Ovary (tissue), 9 donors: ENCODE results near the gene PROB1. TPM values are rescaled to one million over a fixed set of nuclear protein-coding genes. Genes with fewer than 3 reads are reported as not detected.

ENCODE experiments used
- DNase-seq, 5 donors: peaks; one replicate each; pipeline ENCODE4 v3.0.0-alpha.2; 2019 to 2020
- H3K27ac ChIP-seq, 2 donors: fragments of 200-600 bp; one replicate each; pipeline versions ENCODE4 v1.5.1 to v1.8.0; 2019 to 2022
- H3K27me3 ChIP-seq: fragments of 200-600 bp; one replicate; pipeline ENCODE4 v1.8.0; 2022
- H3K36me3 ChIP-seq: fragments of 200-600 bp; sonication (generic); one replicate; pipeline ENCODE4 v1.5.1; 2019
- H3K4me1 ChIP-seq: one replicate; pipeline ENCODE4 v1.8.1; 2013; ENCODE audit warnings: mild to moderate bottlenecking, moderate library complexity; ENCODE audit not compliant: insufficient read depth
- H3K4me3 ChIP-seq: fragments of 200-600 bp; sonication (generic); one replicate; pipeline ENCODE4 v1.5.1; 2017
- H3K9me3 ChIP-seq, 2 donors: fragments of 200-600 bp in 1 of 2; sonication (generic) in 1 of 2; one replicate each; pipeline versions ENCODE4 v1.5.1 to v1.8.1; 2013 to 2019; ENCODE audit warnings: mild to moderate bottlenecking in 1 of 2, moderate library complexity in 1 of 2
- EP300 ChIP-seq: sonication (generic); formaldehyde crosslinking; IDR thresholded peaks from one replicate; pipeline ENCODE4 v1.6.1; 2017; ENCODE audit warnings: antibody characterized with exemption
- POLR2A ChIP-seq: fragments of 450-650 bp; IDR thresholded peaks from one replicate; pipeline ENCODE4 v1.6.1; 2017; ENCODE audit warnings: antibody characterized with exemption, mild to moderate bottlenecking, moderate library complexity
- WGBS, 3 donors: extraction: QIAGEN DNeasy Blood & Tissue Kit in 1 of 3; methylation state at CpG; one replicate each; pipeline versions ENCODE4 v1.1.5 to v1.1.7; 2013 to 2017; 5-methylcytosine and 5-hydroxymethylcytosine counted together
- intact Hi-C, 4 donors: fragments of 100-400 bp; cut with DNase I; formaldehyde crosslinking; loops; one replicate each; pipeline versions ENCODE4 v1.11.0 to v1.15.1; 2022 to 2023
- polyA plus RNA-seq, 2 donors: library from polyadenylated mRNA; stranded (reverse); fragments of 200-250 nt in 1 of 2; fragments of 350-450 nt in 1 of 2; fragmentation: Illumina TruSeq in 1 of 2; extraction: RNeasy Lipid Tissue Mini Kit (QIAGEN cat#74804) in 1 of 2; gene quantifications; one replicate each; pipeline ENCODE4 v1.2.3, GENCODE V29; 2013 to 2014
- total RNA-seq, 7 donors: library from RNA; depleted of rRNA in 2 of 7; stranded (reverse); fragments of >200 nt in 2 of 7; fragmentation: NEBNext Ultra II Directional in 3 of 7; extraction: Animal tissue kit (Norgen Biotek cat#: 25700) in 3 of 7; gene quantifications; one replicate each; pipeline versions ENCODE4 v1.1.0 to v1.2.4, GENCODE V29; 2016 to 2023
- TF ChIP-seq, protein P1 (sequence below), 3 donors: fragments of 450-650 bp in 2 of 3; fragments of 200-600 bp in 1 of 3; IDR thresholded peaks; one replicate each; pipeline versions ENCODE4 v1.5.1 to v1.8.0; 2016 to 2022; ENCODE audit warnings: antibody characterized with exemption in 3 of 3, mild to moderate bottlenecking in 1 of 3
- donor health status: DM: no; HTN: no; CAD: no; lungs with moderate emphysema.
- donor health status: DM: no; HTN: no; CAD: no.
- donor health status: Bipolar disorder and iron deficiency.
- donor health status: DM: yes; HTN: yes; CAD: no.
- donor health status: DM: no; HTN: no; CAD: no.
- donor health status: DM: yes; HTN: yes; CAD: no.

The PROB1 gene
- total and polyA plus RNA-seq, 9 donors = 0.60 to 2.0 (median 1.0) TPM

DNA sequence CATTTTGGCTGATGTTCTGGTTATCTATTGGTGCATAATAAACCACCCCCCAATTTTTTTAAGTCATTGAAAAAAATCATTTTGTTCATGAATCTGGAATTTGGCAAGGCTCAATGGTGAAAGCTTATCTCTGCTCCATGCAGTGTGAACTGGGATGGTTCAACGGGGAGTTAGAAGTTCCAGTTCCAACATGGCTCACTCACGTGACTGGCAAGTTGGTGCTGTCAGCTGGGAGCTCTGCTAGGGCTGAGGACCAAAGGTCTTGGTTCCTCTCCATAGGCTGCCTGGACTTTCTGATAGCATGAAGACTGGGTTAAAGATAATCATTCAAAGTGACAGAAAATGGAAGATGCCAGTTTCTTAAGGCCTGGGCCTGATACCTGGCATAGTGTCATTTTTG lies 12.1 kb upstream of the PROB1 start:
- Histone ChIP-seq H3K36me3 (no peaks in the 10 kb centered on the region), H3K4me1 (no peaks in the 10 kb centered on the region), H3K27ac (no peak overlapping the region), H3K9me3 (no peaks in the 10 kb centered on the region), H3K27me3 (no peaks in the 10 kb centered on the region), H3K4me3 (no peak overlapping the region)
- 55 to 65% (median 64%) methylated on average over 2 of the region's 2 CpGs for WGBS, 3 donors
- DNase-seq = no peak
- TF ChIP-seq, protein P1, sequence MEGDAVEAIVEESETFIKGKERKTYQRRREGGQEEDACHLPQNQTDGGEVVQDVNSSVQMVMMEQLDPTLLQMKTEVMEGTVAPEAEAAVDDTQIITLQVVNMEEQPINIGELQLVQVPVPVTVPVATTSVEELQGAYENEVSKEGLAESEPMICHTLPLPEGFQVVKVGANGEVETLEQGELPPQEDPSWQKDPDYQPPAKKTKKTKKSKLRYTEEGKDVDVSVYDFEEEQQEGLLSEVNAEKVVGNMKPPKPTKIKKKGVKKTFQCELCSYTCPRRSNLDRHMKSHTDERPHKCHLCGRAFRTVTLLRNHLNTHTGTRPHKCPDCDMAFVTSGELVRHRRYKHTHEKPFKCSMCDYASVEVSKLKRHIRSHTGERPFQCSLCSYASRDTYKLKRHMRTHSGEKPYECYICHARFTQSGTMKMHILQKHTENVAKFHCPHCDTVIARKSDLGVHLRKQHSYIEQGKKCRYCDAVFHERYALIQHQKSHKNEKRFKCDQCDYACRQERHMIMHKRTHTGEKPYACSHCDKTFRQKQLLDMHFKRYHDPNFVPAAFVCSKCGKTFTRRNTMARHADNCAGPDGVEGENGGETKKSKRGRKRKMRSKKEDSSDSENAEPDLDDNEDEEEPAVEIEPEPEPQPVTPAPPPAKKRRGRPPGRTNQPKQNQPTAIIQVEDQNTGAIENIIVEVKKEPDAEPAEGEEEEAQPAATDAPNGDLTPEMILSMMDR (IDR thresholded peaks at IDR 0.05) = no peak
- TF ChIP-seq POLR2A (no peak), EP300 (no peak)
- intact Hi-C loops = no loop called here

DNA sequence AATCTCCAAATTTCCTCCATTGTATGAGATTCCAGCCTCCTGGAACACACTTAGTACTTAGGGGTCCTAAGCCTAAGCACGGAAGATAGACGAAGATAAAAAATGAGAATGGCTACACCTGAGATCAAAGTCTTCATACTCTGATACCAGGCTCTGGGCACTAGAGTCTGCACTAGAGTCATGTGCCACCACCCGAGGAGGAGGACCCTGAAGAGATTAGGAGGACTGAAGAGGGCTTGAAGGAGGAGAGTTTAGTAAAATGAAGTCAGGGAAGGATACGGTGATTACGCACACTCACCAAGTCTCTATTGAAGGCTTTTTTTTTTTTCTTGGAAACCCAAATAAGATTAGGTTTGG lies 9.6 kb upstream of the PROB1 start:
- intact Hi-C loops = no loop called here
- 59 to 68% (median 61%) methylated on average over 5 of the region's 5 CpGs for WGBS, 3 donors
- Histone ChIP-seq H3K27ac (peak overlapping the region in 1 of 2 donors; percentile 94), H3K36me3 (no peaks in the 10 kb centered on the region), H3K4me3 (peak overlapping the region; percentile 52), H3K9me3 (no peaks in the 10 kb centered on the region), H3K27me3 (no peaks in the 10 kb centered on the region), H3K4me1 (no peaks in the 10 kb centered on the region)
- DNase-seq = no peak
- TF ChIP-seq POLR2A = no peak
- no peak for TF ChIP-seq EP300
- TF ChIP-seq, protein P1 (IDR thresholded peaks at IDR 0.05) = no peak

DNA sequence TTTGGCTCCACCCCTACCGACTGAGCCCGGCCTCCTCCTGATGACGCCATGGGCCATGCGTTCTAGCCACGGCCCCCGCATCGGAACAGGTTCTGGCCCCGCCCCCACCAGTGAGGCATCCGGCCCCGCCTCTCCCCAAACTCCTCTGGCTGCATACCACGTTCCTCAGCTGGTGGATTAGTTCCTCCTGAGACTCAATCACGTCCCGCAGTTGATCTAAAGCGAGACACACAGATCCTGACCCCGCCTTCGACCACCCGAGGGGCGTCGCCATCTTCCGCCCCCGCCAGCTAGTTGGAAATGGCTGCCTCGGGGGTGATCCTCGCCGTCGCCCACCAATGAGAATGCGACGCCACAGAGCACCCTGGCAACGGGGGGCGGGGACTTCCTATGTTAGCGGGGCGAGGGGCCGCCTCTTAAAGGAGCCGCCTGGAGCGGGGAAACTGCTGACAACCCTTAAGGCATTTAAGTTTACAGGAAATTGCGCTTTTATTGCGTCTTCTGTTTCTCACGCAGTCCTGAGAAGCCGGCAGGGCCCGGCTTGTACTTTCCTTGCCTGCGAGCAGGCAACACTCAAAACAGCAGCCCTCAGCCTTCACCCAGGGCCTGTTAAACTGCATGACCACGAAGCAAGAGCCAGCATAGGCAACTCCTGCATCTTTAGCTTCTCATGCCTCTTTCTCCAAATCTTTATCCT lies 9.0 kb upstream of the PROB1 start, which contains the start of gene SPATA24:
SPATA24 (minus strand) TSS at position 303 of the 697 bp plus-strand sequence; CDS start at position 274, 29 bp downstream.
- Histone ChIP-seq H3K4me1 (no peaks in the 10 kb centered on the region), H3K9me3 (no peaks in the 10 kb centered on the region), H3K27me3 (no peaks in the 10 kb centered on the region), H3K27ac (peak within 1 kb of the TSS; percentile 54 to 94), H3K4me3 (peak within 1 kb of the TSS; percentile 52), H3K36me3 (no peaks in the 10 kb centered on the region)
- peak; percentile 96 to 98 (median 97) for DNase-seq
- intact Hi-C loops = no loop called here
- WGBS, 3 donors = 0 to 1% (median 0%) methylated on average over 35 to 41 of the region's 41 CpGs
- TF ChIP-seq, protein P1 (IDR thresholded peaks at IDR 0.05) = no peak
- TF ChIP-seq POLR2A = peak; percentile 43
- TF ChIP-seq EP300 = peak; percentile 48

DNA sequence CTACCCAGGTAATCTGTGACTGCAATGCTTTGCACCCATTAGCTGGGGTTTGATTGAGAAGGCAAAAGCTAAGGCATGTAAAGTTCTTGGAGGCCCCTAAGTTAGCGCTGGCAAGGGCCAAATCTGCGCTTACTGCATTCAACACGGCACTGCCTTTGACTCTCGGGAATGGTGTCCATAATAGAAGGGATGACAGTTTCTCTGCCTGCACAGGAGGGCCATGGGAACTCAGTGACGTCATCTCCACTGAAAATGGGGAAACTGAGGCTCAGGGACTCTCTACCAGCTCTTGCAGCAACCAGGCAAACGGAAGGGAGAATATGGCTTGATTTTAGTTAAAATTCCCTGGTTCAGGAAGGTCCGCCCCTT lies 8.5 kb upstream of the PROB1 start:
- no peak for DNase-seq
- Histone ChIP-seq H3K4me1 (no peaks in the 10 kb centered on the region), H3K27me3 (no peaks in the 10 kb centered on the region), H3K27ac (peak overlapping the region in 1 of 2 donors; percentile 94), H3K4me3 (peak overlapping the region; percentile 52), H3K36me3 (no peaks in the 10 kb centered on the region), H3K9me3 (no peaks in the 10 kb centered on the region)
- intact Hi-C loops = no loop called here
- 11 to 15% (median 11%) methylated on average over 7 of the region's 7 CpGs for WGBS, 3 donors
- TF ChIP-seq POLR2A (no peak), EP300 (no peak)
- TF ChIP-seq, protein P1 (IDR thresholded peaks at IDR 0.05) = no peak
